ENCODE data around the gene SELENOF. TPM values are rescaled to one million over a fixed set of nuclear protein-coding genes. Genes with fewer than 3 reads are reported as not detected.

Gene SELENOF
- total and polyA plus RNA-seq, 2 of the 13 experiments (the other 11 are each of a cell fraction or from before 2014, with no cell fraction given): 133 to 163 TPM

- TF ChIP-seq TIGD3 (CRISPR knock-in tag; IDR thresholded peaks at IDR 0.05; ENCODE audit: borderline replicate concordance) (no peak), SKIL (CRISPR knock-in tag; IDR thresholded peaks at IDR 0.05; ENCODE audit: borderline replicate concordance) (no peak), ARID5B (CRISPR knock-in tag; IDR thresholded peaks at IDR 0.05) (no peak), ATF4 (CRISPR knock-in tag; IDR thresholded peaks at IDR 0.05) (no peak), ZNF33A (CRISPR knock-in tag; IDR thresholded peaks at IDR 0.05; ENCODE audit: borderline replicate concordance) (no peak), E2F2 (CRISPR knock-in tag; IDR thresholded peaks at IDR 0.05; ENCODE audit: borderline replicate concordance) (no peak), CENPX (CRISPR knock-in tag; IDR thresholded peaks at IDR 0.05) (no peak), ZNF577 (CRISPR knock-in tag; IDR thresholded peaks at IDR 0.05; ENCODE audit: borderline replicate concordance, low read depth) (no peak), GTF2F1 (IDR thresholded peaks at IDR 0.05; ENCODE audit: low read length) (no peak), ZNF839 (CRISPR knock-in tag; IDR thresholded peaks at IDR 0.05; ENCODE audit: borderline replicate concordance) (no peak), AHDC1 (CRISPR knock-in tag; IDR thresholded peaks at IDR 0.05; ENCODE audit: borderline replicate concordance) (no peak)
Observed at GRCh38 chr1:86913896-86914600, at the start of gene SELENOF (continued).
